ENCODE measurements around the gene PLD2.

- TF ChIP-seq CTCF (IDR thresholded peaks at IDR 0.05) = no peak
- TF ChIP-seq POLR2A (IDR thresholded peaks at IDR 0.05) = no peak
Observed at GRCh38 chr17:4840893-4841242, 33.9 kb downstream of the PLD2 start.

Data from body of pancreas (tissue), 4 donors.